Adrenal gland (tissue), 12 donors: ENCODE data around the gene STRA6. TPM values are rescaled to one million over a fixed set of nuclear protein-coding genes. Genes with fewer than 3 reads are reported as not detected.

Experiments
- DNase-seq, 7 donors: peaks; one replicate each; pipeline ENCODE4 v3.0.0-alpha.2; 2019 to 2020
- H3K27ac ChIP-seq, 5 donors: fragments of 200-600 bp; sonication (generic) in 4 of 5; 1 replicate in 3 of 5; 2 replicates in 2 of 5; pipeline versions ENCODE4 v1.5.1 to v1.8.0; 2016 to 2020; ENCODE audit warnings: mild to moderate bottlenecking in 1 of 5
- H3K27me3 ChIP-seq: fragments of 200-600 bp; 2 replicates; pipeline ENCODE4 v1.8.0; 2021
- H3K36me3 ChIP-seq, 2 donors: fragments of 200-600 bp; replicated peaks in 1 of 2; 1 replicate in 1 of 2; 2 replicates in 1 of 2; pipeline versions ENCODE4 v1.5.1 to v1.8.0; 2018 to 2022
- H3K4me1 ChIP-seq, 2 donors: fragments of 200-600 bp; replicated peaks in 1 of 2; 1 replicate in 1 of 2; 2 replicates in 1 of 2; pipeline versions ENCODE4 v1.5.1 to v1.8.0; 2018 to 2021
- H3K4me3 ChIP-seq, 4 donors: fragments of 200-600 bp; sonication (generic) in 3 of 4; one replicate each; pipeline ENCODE4 v1.5.1; 2016 to 2018
- H3K9me3 ChIP-seq, 3 donors: fragments of 200-600 bp; sonication (generic) in 1 of 3; replicated peaks in 1 of 3; 1 replicate in 2 of 3; 2 replicates in 1 of 3; pipeline versions ENCODE4 v1.5.1 to v1.8.0; 2016 to 2021
- POLR2A ChIP-seq, 2 donors: fragments of 450-650 bp; IDR thresholded peaks; one replicate each; pipeline ENCODE4 v1.6.1; 2017; ENCODE audit warnings: antibody characterized with exemption in 2 of 2, mild to moderate bottlenecking in 2 of 2, moderate library complexity in 1 of 2
- WGBS, 4 donors: extraction: QIAGEN DNeasy Blood & Tissue Kit in 2 of 4; methylation state at CpG; one replicate each; pipeline versions ENCODE4 v1.1.5 to v1.1.7; 2013 to 2017; 5-methylcytosine and 5-hydroxymethylcytosine counted together
- intact Hi-C, 2 donors: fragments of 100-400 bp; cut with DNase I; formaldehyde crosslinking; loops; one replicate each; pipeline versions ENCODE4 v1.14.1 to v1.15.0; 2022 to 2023
- polyA plus RNA-seq, 3 donors: library from polyadenylated mRNA; stranded (reverse); fragments of 200-250 nt in 2 of 3; fragments of 350-450 nt in 1 of 3; fragmentation: Illumina TruSeq in 1 of 3; extraction: RNeasy Lipid Tissue Mini Kit (QIAGEN cat#74804) in 1 of 3; gene quantifications; one replicate each; pipeline ENCODE4 v1.2.3, GENCODE V29; 2013 to 2014
- total RNA-seq, 9 donors: library from RNA; depleted of rRNA in 4 of 9; stranded (reverse); fragments of >200 nt in 4 of 9; fragments of 120-200 nt in 1 of 9; fragmentation: NEBNext Ultra II Directional in 1 of 9; extraction: Animal tissue kit (Norgen Biotek cat#: 25700) in 1 of 9; gene quantifications; one replicate each; pipeline versions ENCODE4 v1.1.0 to v1.2.4, GENCODE V29; 2013 to 2023
- TF ChIP-seq, protein P1 (sequence below), 6 experiments: fragments of 450-650 bp in 4 of 6; fragments of 200-600 bp in 2 of 6; sonication (generic) in 1 of 6; IDR thresholded peaks; 1 replicate in 5 of 6; 2 replicates in 1 of 6; pipeline versions ENCODE4 v1.5.1 to v1.8.0; 2016 to 2021; ENCODE audit warnings: antibody characterized with exemption in 6 of 6, mild to moderate bottlenecking in 2 of 6, moderate library complexity in 1 of 6
- donor health status: healthy with polysubstance abuse.
- donor health status: Bipolar disorder and iron deficiency.
- donor health status: DM: yes; HTN: yes; CAD: no.
- donor health status: DM: no; HTN: no; CAD: no.
- donor health status: DM: no; HTN: no; CAD: no.
- donor health status: DM: yes; HTN: yes; CAD: no.

STRA6 gene
- total and polyA plus RNA-seq, 12 donors, result 0.22 to 12.6 (median 3.1) TPM; not detected in 2

DNA sequence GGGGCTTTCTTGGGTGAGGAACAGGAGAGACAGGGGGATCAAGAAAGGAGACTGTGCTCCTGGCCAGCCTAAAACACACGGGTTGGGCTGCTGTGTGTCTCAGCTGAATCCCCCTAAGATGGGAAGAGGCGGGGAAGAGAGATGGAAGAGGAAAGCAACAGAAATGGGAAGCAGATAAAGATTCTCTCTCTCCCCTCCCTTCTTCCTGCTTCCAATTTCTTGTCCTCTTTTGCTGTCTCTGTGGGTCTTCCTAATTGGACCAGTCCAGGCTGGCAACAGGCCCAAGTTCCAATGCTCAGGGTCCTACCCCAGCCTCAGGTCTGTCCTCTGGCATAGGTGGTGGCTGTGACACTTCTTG, 65.1 kb downstream of the STRA6 start:
- no peaks in the 10 kb centered on the region for H3K36me3 ChIP-seq
- 73 to 89% (median 84%) methylated on average over 2 of the region's 2 CpGs for WGBS, 4 donors
- no peak for DNase-seq
- H3K9me3 ChIP-seq, result no peaks in the 10 kb centered on the region
- H3K27ac ChIP-seq, result no peak overlapping the region
- TF ChIP-seq POLR2A (IDR thresholded peaks at IDR 0.05), result no peak
- TF ChIP-seq, protein P1, sequence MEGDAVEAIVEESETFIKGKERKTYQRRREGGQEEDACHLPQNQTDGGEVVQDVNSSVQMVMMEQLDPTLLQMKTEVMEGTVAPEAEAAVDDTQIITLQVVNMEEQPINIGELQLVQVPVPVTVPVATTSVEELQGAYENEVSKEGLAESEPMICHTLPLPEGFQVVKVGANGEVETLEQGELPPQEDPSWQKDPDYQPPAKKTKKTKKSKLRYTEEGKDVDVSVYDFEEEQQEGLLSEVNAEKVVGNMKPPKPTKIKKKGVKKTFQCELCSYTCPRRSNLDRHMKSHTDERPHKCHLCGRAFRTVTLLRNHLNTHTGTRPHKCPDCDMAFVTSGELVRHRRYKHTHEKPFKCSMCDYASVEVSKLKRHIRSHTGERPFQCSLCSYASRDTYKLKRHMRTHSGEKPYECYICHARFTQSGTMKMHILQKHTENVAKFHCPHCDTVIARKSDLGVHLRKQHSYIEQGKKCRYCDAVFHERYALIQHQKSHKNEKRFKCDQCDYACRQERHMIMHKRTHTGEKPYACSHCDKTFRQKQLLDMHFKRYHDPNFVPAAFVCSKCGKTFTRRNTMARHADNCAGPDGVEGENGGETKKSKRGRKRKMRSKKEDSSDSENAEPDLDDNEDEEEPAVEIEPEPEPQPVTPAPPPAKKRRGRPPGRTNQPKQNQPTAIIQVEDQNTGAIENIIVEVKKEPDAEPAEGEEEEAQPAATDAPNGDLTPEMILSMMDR (IDR thresholded peaks at IDR 0.05), result no peak
- H3K4me1 ChIP-seq, result peaks cover 10 to 17% of the 10 kb centered on the region in 2 donors
- intact Hi-C loops, result loop anchor here in 1 of 2 donors (10.0 kb wide), 1 partner anchor 83 kb away; no protein-coding TSS in a partner anchor
- H3K4me3 ChIP-seq, result no peak overlapping the region
- peaks cover 45% of the 10 kb centered on the region for H3K27me3 ChIP-seq

DNA sequence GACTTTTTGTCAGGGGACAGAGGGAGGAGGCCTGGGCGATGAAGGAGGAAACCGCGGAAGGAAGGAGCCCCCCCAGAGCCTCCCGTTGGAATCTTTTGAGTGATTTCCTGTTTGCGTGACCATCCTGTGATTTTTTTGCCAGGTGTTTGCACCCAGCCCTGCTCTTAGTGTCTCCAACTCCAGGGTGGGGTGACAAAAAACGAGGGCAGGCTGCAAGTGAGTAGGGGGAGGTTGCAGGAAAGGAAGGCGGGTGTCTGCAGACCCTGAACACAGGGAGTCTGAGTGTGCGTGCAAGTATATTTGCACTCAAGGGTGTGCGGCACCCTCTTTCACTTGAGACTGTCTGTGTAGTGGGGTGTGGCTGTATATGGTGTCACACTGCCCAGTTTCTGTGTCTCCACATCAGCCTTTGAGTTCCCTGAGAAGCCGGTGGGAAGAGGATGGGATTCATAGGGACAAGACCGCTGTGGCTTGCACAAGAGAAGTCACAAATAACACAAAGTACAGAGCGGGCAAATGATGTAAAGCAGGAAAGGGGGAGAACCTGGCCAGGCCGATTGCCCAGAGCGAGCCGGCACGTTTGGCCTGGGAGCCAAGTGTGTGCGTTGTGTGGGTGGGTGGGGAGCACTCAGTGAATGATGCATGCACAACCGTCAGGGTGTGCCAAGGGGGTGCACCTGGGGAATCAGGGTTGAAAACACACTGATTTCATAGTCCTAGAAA, 65.6 kb downstream of the STRA6 start:
- TF ChIP-seq, protein P1 (IDR thresholded peaks at IDR 0.05), result no peak
- no peak for TF ChIP-seq POLR2A (IDR thresholded peaks at IDR 0.05)
- peak in 1 of 7 donors; percentile 19 for DNase-seq
- WGBS, 4 donors, result 36 to 45% (median 42%) methylated on average over 18 of the region's 18 CpGs
- no peaks in the 10 kb centered on the region for H3K9me3 ChIP-seq
- H3K36me3 ChIP-seq, result no peaks in the 10 kb centered on the region
- H3K4me1 ChIP-seq, result peaks cover 10 to 17% of the 10 kb centered on the region in 2 donors
- intact Hi-C loops, result loop anchor here in 1 of 2 donors (10.0 kb wide), 1 partner anchor 82 kb away; no protein-coding TSS in a partner anchor
- peaks cover 51% of the 10 kb centered on the region for H3K27me3 ChIP-seq
- H3K27ac ChIP-seq, result peak overlapping the region in 2 of 5 donors; percentile 76 to 77
- peak overlapping the region in 2 of 4 donors; percentile 4 to 41 for H3K4me3 ChIP-seq

DNA sequence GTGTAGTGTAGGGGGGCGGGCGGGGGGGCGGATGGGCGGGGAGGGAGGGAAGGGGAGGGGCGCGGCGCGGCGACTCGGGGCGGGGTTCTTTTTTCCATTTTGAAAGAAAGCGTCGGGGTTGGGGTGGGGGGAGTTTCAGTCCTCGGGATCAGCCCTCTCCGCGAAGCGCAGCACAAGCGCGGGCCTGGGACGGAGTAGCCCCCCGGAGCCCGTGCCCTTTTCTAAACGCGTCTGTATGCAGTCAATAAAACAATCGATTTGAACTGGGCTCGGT, 66.1 kb downstream of the STRA6 start:
- Histone ChIP-seq H3K4me3 (peak overlapping the region in 2 of 4 donors; percentile 4 to 41), H3K27ac (peak overlapping the region in 2 of 5 donors; percentile 76 to 77), H3K9me3 (no peaks in the 10 kb centered on the region), H3K27me3 (peaks cover 56% of the 10 kb centered on the region), H3K36me3 (no peaks in the 10 kb centered on the region), H3K4me1 (peaks cover 10 to 17% of the 10 kb centered on the region in 2 donors)
- DNase-seq, result no peak
- intact Hi-C loops, result loop anchor here in 1 of 2 donors (10.0 kb wide), 1 partner anchor 82 kb away; no protein-coding TSS in a partner anchor
- no peak for TF ChIP-seq POLR2A (IDR thresholded peaks at IDR 0.05)
- TF ChIP-seq, protein P1 (IDR thresholded peaks at IDR 0.05), result no peak
- 2 to 10% (median 3%) methylated on average over 13 to 26 of the region's 26 CpGs for WGBS, 4 donors

DNA sequence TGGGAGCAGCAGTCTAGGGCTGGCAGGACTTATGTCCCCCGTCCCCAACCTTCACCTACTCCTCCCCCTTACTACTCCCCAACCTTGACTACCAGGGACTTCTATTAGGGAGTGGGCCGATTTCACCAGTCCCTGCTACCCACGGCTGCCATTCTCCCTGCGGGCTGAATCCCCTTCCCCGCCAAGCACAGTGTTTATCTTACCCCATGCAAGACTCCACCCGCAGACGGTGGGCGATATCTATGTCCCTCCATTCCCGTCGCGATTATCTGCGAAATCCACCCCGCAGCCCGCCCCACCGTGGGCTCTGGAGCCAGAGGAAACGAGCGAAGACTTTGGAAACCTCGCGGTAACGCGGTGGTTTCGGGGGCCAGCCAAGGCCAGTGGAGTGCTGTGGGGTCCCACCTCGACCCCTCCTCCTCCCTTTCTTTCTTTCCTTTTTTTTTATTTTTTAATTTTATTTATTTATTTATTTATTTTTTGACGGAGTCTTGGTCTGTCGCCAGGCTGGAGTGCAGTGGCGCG, 67.5 kb downstream of the STRA6 start:
- 49 to 61% (median 54%) methylated on average over 27 of the region's 27 CpGs for WGBS, 4 donors
- H3K36me3 ChIP-seq, result no peaks in the 10 kb centered on the region
- H3K27ac ChIP-seq, result no peak overlapping the region
- peaks cover 68% of the 10 kb centered on the region for H3K27me3 ChIP-seq
- TF ChIP-seq, protein P1 (IDR thresholded peaks at IDR 0.05), result no peak
- TF ChIP-seq POLR2A (IDR thresholded peaks at IDR 0.05), result no peak
- peaks cover 10 to 17% of the 10 kb centered on the region in 2 donors for H3K4me1 ChIP-seq
- intact Hi-C loops, result loop anchor here in 1 of 2 donors (10.0 kb wide), 1 partner anchor 80 kb away; no protein-coding TSS in a partner anchor
- no peaks in the 10 kb centered on the region for H3K9me3 ChIP-seq
- no peak overlapping the region for H3K4me3 ChIP-seq
- no peak for DNase-seq
